Activated T-helper 1 cell treated with anti-CD3 and anti-CD28 coated beads, Interleukin-12 subunit alpha, Interleukin-12 subunit beta, Interleukin-2, Interleukin-4 antibody, amounts not matched to agents 30 ng/mL and 10 ng/mL and 1 ng/mL, durations not matched to agents 14 hours and 24 hours and 36 hours (primary cell): Measurements from ENCODE around the gene HDAC9. TPM values are rescaled to one million over a fixed set of nuclear protein-coding genes. Genes with fewer than 3 reads are reported as not detected.
"Not testable (repeated sequence)": the region's sequence is repeated elsewhere in the genome, so short reads cannot be mapped to it uniquely, and the experiment has no call there.

Source experiments
- DNase-seq: peaks from one replicate; pipeline ENCODE4 v3.0.0; 2021; ENCODE audit warnings: low spot score
- H3K27ac Mint-ChIP-seq: one replicate; pipeline ENCODE4 v1.8.0; 2021; ENCODE audit warnings: mild to moderate bottlenecking, mixed read lengths
- H3K27me3 Mint-ChIP-seq: one replicate; pipeline ENCODE4 v1.8.0; 2022; ENCODE audit warnings: mild to moderate bottlenecking, moderate library complexity, mixed read lengths; ENCODE audit not compliant: insufficient read depth
- H3K36me3 Mint-ChIP-seq: one replicate; pipeline ENCODE4 v1.8.0; 2021; ENCODE audit warnings: low read depth, mixed read lengths
- H3K4me1 Mint-ChIP-seq: one replicate; pipeline ENCODE4 v1.8.0; 2021; ENCODE audit warnings: low read depth, mixed read lengths
- H3K4me3 Mint-ChIP-seq: one replicate; pipeline ENCODE4 v1.8.0; 2021; ENCODE audit warnings: mild to moderate bottlenecking, moderate library complexity, mixed read lengths
- H3K9me3 Mint-ChIP-seq: one replicate; pipeline ENCODE4 v1.8.0; 2021; ENCODE audit warnings: mixed read lengths
- intact Hi-C: fragments of 100-400 bp; cut with micrococcal nuclease; formaldehyde crosslinking; loops from one replicate; pipeline ENCODE4 v1.15.1; 2024
- total RNA-seq: library from RNA; stranded (reverse); gene quantifications from 2 replicates; pipeline ENCODE4 v1.2.3, GENCODE V29; 2022

HDAC9 gene
- total RNA-seq, 1 donor from 2014 or later: 0.86 TPM

DNA sequence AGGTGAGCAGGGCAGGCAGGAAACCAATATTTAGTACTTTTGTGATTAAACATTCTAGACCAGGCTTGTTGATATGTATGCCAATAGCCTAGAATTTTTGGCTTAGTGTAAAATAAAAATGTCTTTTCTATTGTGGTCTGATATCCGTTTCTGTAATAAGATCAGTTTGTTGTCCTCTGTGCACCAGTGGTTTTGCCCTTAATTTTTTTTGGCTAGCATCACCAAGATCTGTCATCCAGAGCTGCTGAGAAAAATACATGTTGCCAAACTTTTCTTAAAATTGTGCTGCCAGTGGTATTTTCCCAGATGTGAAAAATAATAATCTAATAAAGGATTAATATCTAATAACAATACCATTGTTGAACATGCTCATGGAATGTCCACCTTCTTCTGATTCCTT lies 506.3 kb downstream of the HDAC9 start:
- DNase-seq: no peak
- Mint-ChIP-seq H3K4me3 (no peak overlapping the region), H3K27ac (no peak overlapping the region), H3K36me3 (no peaks in the 10 kb centered on the region), H3K27me3 (no peaks in the 10 kb centered on the region), H3K9me3 (peaks cover 6% of the 10 kb centered on the region), H3K4me1 (no peaks in the 10 kb centered on the region)
- intact Hi-C loops: no loop called here

DNA sequence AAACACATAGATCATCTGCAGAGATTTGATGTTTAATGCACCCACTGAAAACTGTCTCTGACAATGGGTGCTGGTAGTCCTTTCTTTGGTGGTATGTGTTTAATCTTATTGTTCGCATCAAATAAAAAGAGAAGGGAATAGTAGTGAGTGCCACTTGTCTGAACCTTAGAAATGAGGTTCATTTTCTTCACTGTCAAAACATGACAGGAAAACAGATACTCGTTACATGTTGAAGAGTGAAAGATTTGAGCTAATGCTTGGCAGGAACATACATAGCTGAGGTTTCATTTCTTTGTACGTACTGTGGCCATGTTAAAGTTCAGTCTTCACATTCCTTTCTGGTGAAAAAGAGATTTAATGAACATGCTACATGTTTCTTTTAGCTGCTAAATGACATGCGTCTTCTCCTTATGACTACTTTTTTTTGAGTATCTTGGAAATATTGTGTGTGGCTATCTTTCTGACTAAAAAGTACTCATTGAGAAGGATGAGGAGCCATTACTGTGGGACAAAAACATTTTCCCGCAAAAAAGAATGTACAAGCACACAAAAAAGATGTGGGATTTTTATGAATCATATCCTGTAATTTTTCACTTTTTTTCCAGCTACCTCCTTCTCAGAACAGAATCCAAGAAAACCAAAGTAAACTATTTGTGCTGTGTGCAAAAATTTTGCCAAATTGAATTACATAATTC lies 513.8 kb downstream of the HDAC9 start:
- no peak for DNase-seq
- H3K36me3 Mint-ChIP-seq: no peaks in the 10 kb centered on the region
- H3K4me1 Mint-ChIP-seq: no peaks in the 10 kb centered on the region
- no peak overlapping the region for H3K27ac Mint-ChIP-seq
- intact Hi-C loops: no loop called here
- no peaks in the 10 kb centered on the region for H3K27me3 Mint-ChIP-seq
- no peaks in the 10 kb centered on the region for H3K9me3 Mint-ChIP-seq
- no peak overlapping the region for H3K4me3 Mint-ChIP-seq

- intact Hi-C loops: no loop called here
- Mint-ChIP-seq H3K9me3 (peaks cover 4% of the 10 kb centered on the region), H3K27me3 (no peaks in the 10 kb centered on the region), H3K36me3 (no peaks in the 10 kb centered on the region), H3K27ac (no peak overlapping the region), H3K4me3 (no peak overlapping the region), H3K4me1 (no peaks in the 10 kb centered on the region)
- no peak for DNase-seq
Observed at GRCh38 chr7:19009936-19010280, 514.4 kb downstream of the HDAC9 start.

GRCh38 chr7:19011212-19011611 lies 515.7 kb downstream of the HDAC9 start:
- intact Hi-C loops: no loop called here

DNA sequence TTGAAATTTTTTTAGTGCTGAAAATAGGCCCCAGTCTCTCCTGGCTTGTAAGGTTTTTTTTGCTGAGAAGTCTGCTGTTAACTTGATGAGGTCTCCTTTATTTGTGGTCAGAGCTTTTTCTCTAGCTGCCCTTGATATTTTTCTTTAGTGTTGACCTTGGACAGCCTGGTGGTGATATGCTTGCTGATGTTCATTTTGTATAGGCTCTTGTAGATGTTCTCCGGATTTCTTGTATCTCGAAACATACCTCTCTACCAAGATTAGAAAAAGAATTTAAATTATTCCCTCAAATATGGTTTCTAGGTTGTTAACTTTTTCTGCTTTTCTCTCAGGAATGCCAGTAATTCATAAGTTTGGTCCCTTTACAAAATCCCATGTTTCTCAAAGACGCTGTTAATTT lies 519.5 kb downstream of the HDAC9 start:
- H3K36me3 Mint-ChIP-seq: no peaks in the 10 kb centered on the region
- DNase-seq: no peak
- no peak overlapping the region for H3K27ac Mint-ChIP-seq
- H3K4me3 Mint-ChIP-seq: no peak overlapping the region
- H3K9me3 Mint-ChIP-seq: peaks cover 16% of the 10 kb centered on the region
- intact Hi-C loops: no loop called here
- H3K4me1 Mint-ChIP-seq: no peaks in the 10 kb centered on the region
- no peaks in the 10 kb centered on the region for H3K27me3 Mint-ChIP-seq

More at GRCh38 chr7:19011212-19011611, 515.7 kb downstream of the HDAC9 start:
- Mint-ChIP-seq H3K4me1 (no peaks in the 10 kb centered on the region), H3K4me3 (no peak overlapping the region), H3K27ac (no peak overlapping the region), H3K36me3 (no peaks in the 10 kb centered on the region), H3K27me3 (no peaks in the 10 kb centered on the region), H3K9me3 (peaks cover 11% of the 10 kb centered on the region)
- no peak for DNase-seq

DNA sequence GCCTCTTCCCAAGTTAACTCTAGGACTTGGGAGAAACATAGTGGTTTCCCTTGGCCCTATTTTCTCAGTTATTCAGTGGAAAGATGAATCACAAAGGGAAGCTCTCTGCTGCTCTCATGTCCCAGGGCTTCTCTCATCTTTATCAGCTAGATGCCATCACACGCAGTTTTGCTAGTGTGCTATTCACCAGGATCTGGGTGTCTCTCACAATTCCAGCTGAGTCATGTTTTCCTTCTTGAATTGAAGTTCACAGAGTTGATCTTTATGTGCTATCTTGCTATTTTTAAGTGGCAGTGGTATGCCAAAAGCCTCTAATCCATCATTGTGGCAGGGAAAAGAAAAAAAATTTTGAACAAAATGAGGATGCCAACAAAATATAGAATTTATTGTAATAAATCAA lies 520.6 kb downstream of the HDAC9 start:
- Mint-ChIP-seq H3K4me1 (no peaks in the 10 kb centered on the region), H3K4me3 (no peak overlapping the region), H3K36me3 (no peaks in the 10 kb centered on the region), H3K27me3 (no peaks in the 10 kb centered on the region), H3K27ac (no peak overlapping the region), H3K9me3 (peaks cover 16% of the 10 kb centered on the region)
- DNase-seq: no peak
- intact Hi-C loops: no loop called here

GRCh38 chr7:19017374-19017773 lies 521.8 kb downstream of the HDAC9 start:
- H3K27ac Mint-ChIP-seq: no peak overlapping the region
- no peaks in the 10 kb centered on the region for H3K27me3 Mint-ChIP-seq
- no peaks in the 10 kb centered on the region for H3K36me3 Mint-ChIP-seq
- H3K9me3 Mint-ChIP-seq: peaks cover 22% of the 10 kb centered on the region
- DNase-seq: no peak
- no peak overlapping the region for H3K4me3 Mint-ChIP-seq
- intact Hi-C loops: no loop called here
- H3K4me1 Mint-ChIP-seq: no peaks in the 10 kb centered on the region

DNA sequence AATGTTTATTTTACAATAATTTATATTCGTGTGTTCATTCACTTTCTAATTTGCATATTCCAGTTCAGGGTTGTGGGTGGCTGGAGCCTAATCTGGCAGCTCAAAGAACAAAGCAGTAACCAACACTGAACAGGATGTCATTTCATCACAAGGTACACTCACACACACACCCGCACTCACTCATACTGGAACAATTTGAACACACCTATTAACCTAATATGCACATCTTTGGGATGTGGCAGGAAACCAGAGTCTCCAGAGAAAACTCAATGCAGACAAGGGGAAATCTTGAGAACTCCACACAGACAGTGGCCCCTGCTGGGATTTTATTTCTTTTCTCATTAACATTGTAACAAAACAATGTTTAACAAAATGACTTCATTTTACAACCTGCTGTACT lies 524.5 kb downstream of the HDAC9 start:
- intact Hi-C loops: no loop called here
- Mint-ChIP-seq H3K27me3 (no peaks in the 10 kb centered on the region), H3K4me3 (no peak overlapping the region), H3K36me3 (no peaks in the 10 kb centered on the region), H3K27ac (no peak overlapping the region), H3K9me3 (peaks cover 18% of the 10 kb centered on the region), H3K4me1 (no peaks in the 10 kb centered on the region)
- no peak for DNase-seq

DNA sequence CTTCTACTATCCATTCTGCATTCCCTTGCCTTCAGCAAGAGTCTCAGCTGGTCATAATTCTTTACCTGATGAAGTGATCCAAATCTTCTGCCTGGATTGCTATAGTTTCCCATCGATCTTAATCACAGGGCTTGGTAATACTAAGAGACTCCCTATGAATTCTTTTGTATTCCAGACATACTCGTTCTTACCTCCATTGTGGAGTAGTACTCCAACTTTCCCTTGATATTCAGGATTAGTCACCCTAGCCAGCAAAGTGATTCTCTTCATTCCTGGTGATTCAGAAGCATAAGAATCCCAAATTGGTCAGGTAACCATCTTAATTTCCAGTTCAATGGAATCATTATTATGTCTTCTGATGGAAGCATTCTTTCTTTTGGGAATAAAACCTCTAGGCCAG lies 525.2 kb downstream of the HDAC9 start:
- Mint-ChIP-seq H3K36me3 (no peaks in the 10 kb centered on the region), H3K4me3 (no peak overlapping the region), H3K4me1 (no peaks in the 10 kb centered on the region), H3K9me3 (peaks cover 16% of the 10 kb centered on the region), H3K27me3 (no peaks in the 10 kb centered on the region), H3K27ac (no peak overlapping the region)
- no peak for DNase-seq
- intact Hi-C loops: no loop called here

DNA sequence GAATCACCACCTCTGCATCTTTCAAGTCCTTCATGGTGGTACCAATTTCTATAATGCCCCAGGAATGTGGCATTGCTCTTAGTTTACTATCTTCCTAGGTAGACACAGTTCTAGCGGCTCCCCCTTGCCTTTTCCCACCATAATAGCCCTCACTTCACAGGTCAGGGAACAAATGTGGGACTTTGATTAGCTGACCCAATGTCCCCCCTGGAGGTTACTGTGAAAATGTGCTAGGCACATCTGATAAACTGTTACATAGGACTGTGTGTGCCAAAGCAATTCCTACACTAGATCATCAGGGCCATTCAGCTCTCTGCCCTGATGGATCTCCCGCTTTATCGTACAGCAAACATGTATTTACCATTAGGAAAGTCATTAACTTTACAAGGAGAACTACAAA lies 527.9 kb downstream of the HDAC9 start:
- DNase-seq: no peak
- Mint-ChIP-seq H3K27me3 (no peaks in the 10 kb centered on the region), H3K27ac (no peak overlapping the region), H3K4me3 (no peak overlapping the region), H3K36me3 (no peaks in the 10 kb centered on the region), H3K9me3 (peaks cover 6% of the 10 kb centered on the region), H3K4me1 (no peaks in the 10 kb centered on the region)
- intact Hi-C loops: no loop called here

DNA sequence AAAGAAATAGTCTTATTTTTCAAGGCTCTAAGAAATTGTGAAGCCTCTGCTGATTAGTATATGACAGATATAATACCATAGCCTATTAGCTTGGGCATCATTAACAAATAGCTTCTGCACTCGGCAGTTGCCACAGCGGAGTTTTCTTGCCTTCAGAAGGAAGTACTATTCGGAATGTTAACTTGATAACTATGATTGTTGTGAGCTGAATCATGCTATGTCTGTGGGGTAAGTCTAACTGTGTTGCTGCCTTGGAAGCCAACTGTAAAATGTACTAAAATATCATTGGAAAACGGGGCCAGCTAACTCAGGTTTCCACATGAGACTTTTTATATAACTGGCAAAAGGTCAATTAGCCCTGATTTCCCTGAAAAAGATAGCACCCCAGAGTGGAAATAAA lies 528.7 kb downstream of the HDAC9 start:
- no peaks in the 10 kb centered on the region for H3K27me3 Mint-ChIP-seq
- no peak for DNase-seq
- no peaks in the 10 kb centered on the region for H3K36me3 Mint-ChIP-seq
- intact Hi-C loops: no loop called here
- peaks cover 6% of the 10 kb centered on the region for H3K9me3 Mint-ChIP-seq
- H3K4me1 Mint-ChIP-seq: no peaks in the 10 kb centered on the region
- H3K4me3 Mint-ChIP-seq: no peak overlapping the region
- H3K27ac Mint-ChIP-seq: no peak overlapping the region

DNA sequence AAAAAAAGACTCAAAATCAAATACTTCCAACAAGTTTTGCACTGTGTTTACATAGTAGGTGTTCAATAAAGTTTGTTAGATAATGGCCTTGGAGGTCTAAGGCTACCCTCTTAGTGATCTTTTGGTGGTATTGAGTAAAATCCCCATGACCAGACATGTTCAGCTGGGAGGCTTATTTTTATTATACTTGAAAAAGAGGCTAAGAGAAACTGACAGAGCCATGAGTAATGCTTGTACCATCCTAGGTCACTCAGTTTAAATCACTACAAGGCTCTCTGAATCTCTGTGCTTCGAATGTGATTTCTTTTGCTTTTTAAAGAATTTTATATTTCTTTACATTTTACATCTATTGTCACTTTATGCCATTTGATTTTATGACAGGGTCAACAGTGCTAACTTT lies 531.3 kb downstream of the HDAC9 start:
- no peak overlapping the region for H3K4me3 Mint-ChIP-seq

GRCh38 chr7:19030281-19030680 lies 534.7 kb downstream of the HDAC9 start:
- intact Hi-C loops: no loop called here
- Mint-ChIP-seq H3K9me3 (peaks cover 8% of the 10 kb centered on the region), H3K27ac (no peak overlapping the region), H3K27me3 (no peaks in the 10 kb centered on the region), H3K4me3 (no peak overlapping the region), H3K4me1 (no peaks in the 10 kb centered on the region), H3K36me3 (no peaks in the 10 kb centered on the region)
- no peak for DNase-seq

More for the DNA sequence above, 531.3 kb downstream of the HDAC9 start:
- H3K9me3 Mint-ChIP-seq: peaks cover 5% of the 10 kb centered on the region
- H3K27me3 Mint-ChIP-seq: no peaks in the 10 kb centered on the region
- intact Hi-C loops: no loop called here
- no peak for DNase-seq
- H3K4me1 Mint-ChIP-seq: no peaks in the 10 kb centered on the region
- no peak overlapping the region for H3K27ac Mint-ChIP-seq
- H3K36me3 Mint-ChIP-seq: no peaks in the 10 kb centered on the region

GRCh38 chr7:19032942-19033341 lies 537.4 kb downstream of the HDAC9 start:
- H3K4me1 Mint-ChIP-seq, H3K27me3 Mint-ChIP-seq, intact Hi-C loops: not testable (repeated sequence)

More at GRCh38 chr7:19032942-19033341, 537.4 kb downstream of the HDAC9 start:
- H3K36me3 Mint-ChIP-seq, DNase-seq, H3K27ac Mint-ChIP-seq, H3K4me3 Mint-ChIP-seq: not testable (repeated sequence)
- peaks cover 29% of the 10 kb centered on the region for H3K9me3 Mint-ChIP-seq
